Heart left ventricle (tissue), 13 donors: ENCODE measurements around the gene ADIRF.

Experiments
- POLR2A ChIP-seq, 2 donors: fragments of 450-650 bp; IDR thresholded peaks; one replicate each; pipeline ENCODE4 v1.6.1; 2017; ENCODE audit warnings: antibody characterized with exemption in 2 of 2, mild to moderate bottlenecking in 2 of 2, moderate library complexity in 2 of 2
- TF ChIP-seq, protein P1 (sequence below), 12 donors: fragments of 200-600 bp; sonication (generic) in 4 of 12; IDR thresholded peaks; one replicate each; pipeline versions ENCODE4 v1.5.0 to v1.8.0; 2018 to 2022; ENCODE audit warnings: antibody characterized with exemption in 12 of 12, mild to moderate bottlenecking in 5 of 12
- donor health status: ischemic (EF 13 %, LVEDD 7.1; RV severe dilation, severe dysfunction).
- donor health status: DM: no; HTN: yes; CAD: no.
- donor health status: DM: no; HTN: no; CAD: no.
- donor health status: ischemic (EF 25% LVEDD 6.9; RV normal size, moderate dysfunction).
- donor health status: ischemic (EF 25% LVEDD 5.7; RV mildly dilated, moderate dysfunction).
- donor health status: ischemic (EF 35%, LVEDD 5.7; RV mildly dilated, moderate dysfunction).
- donor health status: nonischemic (EF 11% LVEDD 7.7; RV severe dilation, severe dysfunction).
- donor health status: DM: yes; HTN: yes; CAD: no.
- donor health status: PGD.
- donor health status: ischemic (EF 29% LVEDD 5.4; RV normal size, mild dysfunction).
- donor health status: nonischemic (EF 23%, LVEDD 6.1; RV moderate dilation, normal function).

DNA sequence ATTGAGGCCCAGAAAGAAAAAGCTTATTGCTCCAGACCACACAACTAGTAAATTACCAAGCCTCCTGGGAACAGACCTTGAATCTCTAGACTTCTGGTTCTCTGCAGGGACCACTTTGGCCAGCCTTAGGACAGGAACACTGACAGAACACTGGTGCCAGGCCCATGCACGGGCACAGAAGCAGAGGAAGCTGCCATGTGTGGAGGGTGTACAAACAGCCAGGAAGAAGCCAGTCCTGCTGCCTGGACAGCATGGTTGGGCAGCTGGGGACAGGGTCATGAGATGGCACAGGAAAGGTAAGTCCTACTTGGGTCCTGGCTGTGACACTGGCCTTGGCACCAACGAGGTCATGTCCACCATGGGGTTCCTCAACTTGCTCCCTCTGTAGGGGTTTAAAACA is 30.0 kb upstream of the ADIRF start:
- TF ChIP-seq, protein P1, sequence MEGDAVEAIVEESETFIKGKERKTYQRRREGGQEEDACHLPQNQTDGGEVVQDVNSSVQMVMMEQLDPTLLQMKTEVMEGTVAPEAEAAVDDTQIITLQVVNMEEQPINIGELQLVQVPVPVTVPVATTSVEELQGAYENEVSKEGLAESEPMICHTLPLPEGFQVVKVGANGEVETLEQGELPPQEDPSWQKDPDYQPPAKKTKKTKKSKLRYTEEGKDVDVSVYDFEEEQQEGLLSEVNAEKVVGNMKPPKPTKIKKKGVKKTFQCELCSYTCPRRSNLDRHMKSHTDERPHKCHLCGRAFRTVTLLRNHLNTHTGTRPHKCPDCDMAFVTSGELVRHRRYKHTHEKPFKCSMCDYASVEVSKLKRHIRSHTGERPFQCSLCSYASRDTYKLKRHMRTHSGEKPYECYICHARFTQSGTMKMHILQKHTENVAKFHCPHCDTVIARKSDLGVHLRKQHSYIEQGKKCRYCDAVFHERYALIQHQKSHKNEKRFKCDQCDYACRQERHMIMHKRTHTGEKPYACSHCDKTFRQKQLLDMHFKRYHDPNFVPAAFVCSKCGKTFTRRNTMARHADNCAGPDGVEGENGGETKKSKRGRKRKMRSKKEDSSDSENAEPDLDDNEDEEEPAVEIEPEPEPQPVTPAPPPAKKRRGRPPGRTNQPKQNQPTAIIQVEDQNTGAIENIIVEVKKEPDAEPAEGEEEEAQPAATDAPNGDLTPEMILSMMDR (IDR thresholded peaks at IDR 0.05): no peak
- no peak for TF ChIP-seq POLR2A (IDR thresholded peaks at IDR 0.05)
